NCI-H1105 treated with DMSO at 0.1 percent for 48 hours (cell line): Measurements from ENCODE around the gene ADAP1.
A peak's percentile ranks its signal among the peaks of the same experiment; 100 is the strongest.

Experiments
- DNase-seq: peaks from one replicate; lab custom pipeline; 2025; lab: John Stamatoyannopoulos, UW

Gene ADAP1

DNA sequence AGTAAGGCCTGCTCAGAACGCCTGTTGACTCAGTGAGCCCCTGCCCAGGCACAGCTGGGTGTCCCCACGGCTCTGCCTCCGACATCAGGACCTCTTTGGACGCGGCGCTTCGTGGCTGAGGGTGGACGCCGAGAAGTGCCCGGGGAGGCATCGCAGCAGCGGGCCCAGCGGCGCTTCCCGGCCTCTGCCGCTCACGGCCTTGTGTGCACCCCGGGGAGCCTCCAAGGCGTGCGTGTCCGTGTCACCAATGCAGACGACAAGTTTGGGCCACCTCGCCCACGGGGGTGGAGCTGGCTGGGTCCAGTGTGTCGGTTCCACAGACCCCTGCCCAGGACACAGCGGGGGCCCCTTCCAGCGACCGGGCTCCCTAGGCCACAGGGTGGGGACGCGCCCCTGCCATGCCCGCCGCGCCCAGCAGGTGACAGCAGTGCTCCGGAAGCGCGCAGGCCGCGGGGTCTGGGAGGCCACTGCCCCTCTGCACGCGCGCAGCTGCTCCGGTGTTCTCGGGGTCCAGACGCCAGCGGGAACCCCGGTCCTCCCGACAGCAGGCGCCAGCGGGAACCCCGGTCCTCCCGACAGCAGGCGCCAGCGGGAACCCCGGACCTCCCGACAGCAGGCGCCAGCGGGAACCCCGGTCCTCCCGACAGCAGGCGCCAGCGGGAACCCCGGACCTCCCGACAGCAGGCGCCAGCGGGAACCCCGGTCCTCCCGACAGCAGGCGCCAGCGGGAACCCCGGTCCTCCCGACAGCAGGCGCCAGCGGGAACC, 45.7 kb downstream of the ADAP1 start:
- DNase-seq, result peak; percentile 44

DNA sequence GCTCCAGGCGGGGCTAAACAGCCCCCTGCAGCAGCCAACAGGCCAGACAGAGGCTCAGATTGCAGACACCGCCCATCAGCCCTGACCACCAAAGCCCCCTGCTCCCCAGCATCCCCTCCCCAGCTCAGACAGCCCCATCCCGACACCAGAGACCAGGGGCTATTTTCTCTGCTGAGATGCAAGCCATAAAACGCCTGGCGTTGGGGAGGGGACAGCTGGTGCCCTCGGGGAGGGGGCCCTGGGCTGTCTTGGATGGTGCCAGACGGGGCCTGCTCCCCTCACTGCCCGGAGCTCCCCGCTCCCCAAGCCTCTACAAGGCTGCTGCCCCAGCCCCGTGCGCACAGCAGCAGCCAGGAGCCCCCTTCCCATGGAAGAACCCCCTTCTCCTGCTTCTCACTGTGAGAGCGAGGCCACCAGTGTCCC, 46.3 kb downstream of the ADAP1 start:
- DNase-seq, result no peak

DNA sequence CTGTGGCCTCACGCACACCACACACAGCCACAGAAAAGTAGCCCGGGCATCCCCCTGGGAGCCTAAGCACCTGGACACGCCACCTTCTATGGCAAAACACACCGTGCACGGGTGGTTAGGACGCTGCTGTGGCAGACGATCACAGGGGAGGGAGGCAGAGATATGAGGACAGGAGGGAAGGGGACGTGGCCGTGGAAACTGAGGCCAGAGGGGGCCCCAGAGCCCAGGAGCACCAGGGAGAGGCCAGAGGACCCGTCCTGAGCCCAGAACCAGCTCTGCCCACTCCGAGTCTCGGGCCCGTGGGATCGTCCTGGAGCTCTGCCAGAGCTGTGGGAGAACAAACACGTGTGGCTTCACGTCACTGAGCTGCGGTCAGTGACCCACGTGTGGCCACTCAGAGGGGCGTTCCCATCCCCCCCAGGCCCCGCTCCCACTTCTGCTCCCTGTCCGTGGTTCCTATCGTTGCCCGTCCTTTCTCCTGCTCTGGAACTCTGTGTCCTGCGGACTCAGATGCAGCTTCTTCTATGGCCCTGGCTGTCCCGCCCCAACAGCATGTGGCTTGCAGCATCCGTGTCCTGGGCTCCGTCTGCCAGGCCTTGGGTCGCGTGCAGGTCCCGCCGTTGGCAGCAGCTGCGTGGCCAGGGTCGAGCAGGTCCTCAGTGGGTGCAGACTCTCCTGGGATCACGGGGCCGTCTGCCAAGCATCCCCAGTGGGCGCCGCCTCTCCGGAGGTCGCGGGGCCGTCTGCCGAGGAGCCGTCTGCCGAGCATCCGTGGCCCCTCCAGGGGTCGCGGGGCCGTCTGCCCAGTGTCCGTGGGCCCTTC, 47.1 kb downstream of the ADAP1 start:
- no peak for DNase-seq

DNA sequence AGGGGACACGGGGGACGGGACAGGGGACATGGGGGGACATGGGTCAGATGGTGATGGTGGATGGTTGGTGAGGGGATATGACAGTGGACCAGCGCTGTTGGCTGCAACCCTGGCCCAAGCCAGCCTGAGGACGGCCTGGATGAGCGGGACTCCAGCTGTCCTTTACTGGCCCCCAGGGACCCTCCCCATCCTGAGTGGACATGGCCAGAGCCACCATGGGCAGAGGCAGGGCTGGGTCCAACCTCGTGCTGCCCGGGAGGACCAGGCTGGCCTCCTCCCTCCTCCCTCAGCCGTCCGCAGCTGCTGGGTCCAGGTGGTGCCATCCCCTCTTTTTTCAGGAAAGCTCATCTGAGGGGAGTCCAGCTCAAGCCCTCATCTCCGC, 47.7 kb downstream of the ADAP1 start:
- no peak for DNase-seq

GRCh38 chr7:904847-905246, 49.6 kb downstream of the ADAP1 start:
- DNase-seq, result no peak

DNA sequence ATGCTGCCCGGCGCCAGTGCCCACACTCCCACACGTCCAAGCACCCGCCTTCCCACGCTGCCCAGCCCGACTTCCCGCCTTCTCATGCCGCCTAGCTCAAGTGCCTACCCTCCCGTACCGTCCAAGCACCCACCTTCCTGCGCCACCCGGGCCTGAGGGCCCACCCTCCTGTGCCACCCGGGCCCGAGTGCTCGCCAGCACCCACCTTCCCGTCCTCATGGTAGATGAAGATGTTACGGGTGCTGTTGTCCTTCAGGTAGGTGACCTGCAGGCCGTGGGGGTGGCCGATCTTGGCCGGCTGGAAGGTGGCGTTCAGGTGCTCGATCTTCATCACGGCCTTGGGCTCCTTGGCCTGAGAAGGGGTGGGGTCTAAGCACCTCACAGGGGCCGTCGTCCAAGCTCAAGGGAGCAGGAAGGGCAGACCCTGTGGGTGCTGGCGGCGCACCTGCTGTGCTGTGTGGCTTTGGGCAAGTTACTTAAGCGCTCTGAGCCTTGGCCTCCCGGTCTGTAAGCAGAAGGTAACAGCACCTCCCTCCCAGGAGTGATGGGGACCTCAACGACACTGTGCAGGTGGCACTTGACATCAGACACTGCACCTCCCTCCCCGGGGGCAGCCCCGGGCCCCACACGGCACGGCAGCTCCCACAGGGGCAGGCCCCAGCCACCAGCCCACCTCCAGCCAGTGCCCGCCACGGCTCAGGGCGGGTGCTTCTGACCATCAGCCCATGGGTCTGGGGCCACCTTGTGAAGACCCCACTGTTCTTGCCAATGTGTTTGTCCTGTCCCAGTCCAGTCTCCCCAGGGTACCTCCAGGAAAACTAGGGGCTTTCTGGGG, 50.3 kb downstream of the ADAP1 start:
- no peak for DNase-seq

GRCh38 chr7:902996-903395, 51.5 kb downstream of the ADAP1 start:
- no peak for DNase-seq

GRCh38 chr7:901388-902154, 52.9 kb downstream of the ADAP1 start:
- DNase-seq, result peak; percentile 16

DNA sequence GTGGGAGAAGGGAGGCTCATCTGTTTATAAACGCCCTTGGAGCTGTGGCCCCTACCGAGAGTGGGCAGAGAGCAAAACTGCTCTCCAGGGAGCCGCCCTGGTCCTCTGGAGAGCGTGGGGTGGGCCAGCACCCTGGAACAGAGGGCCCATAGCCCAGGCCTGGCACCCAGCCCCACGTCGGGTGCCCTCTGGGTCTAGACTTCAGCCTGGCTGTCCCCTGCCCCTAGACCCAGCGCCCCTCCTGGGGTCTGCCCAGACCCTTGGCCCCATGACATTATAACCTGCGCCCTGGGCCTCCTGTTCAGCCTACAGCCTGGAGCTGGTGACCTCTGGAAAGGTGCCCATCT, 53.5 kb downstream of the ADAP1 start:
- DNase-seq, result no peak

- no peak for DNase-seq
Observed at GRCh38 chr7:900331-901040, 54.0 kb downstream of the ADAP1 start.

DNA sequence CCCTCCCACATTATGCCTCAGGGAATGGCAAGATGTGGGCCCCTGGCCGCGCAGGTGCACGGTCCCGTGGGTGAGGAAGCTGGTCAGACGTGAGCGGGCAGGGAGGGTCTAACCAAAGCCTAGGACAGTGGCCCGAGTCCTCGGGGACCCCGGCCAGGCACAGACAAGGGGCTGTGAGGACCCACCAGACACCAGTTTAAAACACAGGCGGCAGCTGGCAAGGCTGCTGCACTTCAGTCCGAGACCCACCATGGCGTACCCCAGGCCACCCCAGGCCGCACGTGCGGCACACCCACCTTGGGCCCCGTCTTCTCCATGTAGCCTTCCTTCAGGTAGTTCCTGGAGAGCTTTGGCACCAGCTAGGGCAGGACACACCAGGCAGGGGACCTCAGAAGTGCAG, 54.7 kb downstream of the ADAP1 start:
- no peak for DNase-seq

DNA sequence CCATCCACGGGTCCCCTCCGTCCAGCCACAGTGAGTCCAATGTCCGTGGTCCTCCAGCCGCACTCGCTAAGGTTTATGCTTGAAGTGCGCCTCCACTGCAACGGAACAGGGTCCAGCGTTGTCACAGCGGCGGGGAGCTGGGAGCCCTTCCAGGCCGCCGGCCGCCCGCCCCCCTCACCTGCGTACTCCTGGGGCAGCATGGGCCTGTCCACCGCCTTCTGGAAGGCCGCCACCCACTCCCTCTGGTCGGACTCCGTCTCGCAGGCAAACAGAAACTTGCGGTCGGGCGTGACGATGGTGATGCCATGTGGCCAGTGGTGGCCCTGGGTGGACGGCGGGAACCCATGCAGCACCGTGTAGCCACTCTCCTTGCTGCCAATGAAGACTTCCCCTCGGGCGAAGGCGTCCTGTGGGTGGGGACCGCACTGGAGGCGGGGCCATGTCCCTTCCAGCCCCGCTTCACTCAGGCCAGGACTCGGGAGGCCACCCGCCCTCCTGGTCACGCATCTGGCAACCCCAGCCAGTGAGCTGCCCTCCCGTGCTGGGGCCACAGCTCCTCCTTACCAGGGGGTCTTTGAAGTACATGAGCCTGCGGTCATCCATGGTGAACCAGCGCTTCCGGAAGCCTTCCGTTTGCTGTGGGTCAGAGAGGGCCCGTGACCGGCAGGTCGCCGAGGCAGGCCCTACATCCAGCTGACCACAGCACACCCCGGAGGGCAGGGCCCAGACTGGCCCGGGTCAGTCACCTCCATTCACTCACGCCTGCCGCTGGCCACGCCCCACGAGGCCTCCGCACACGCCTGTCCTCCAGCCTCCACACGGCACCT, 55.4 kb downstream of the ADAP1 start:
- no peak for DNase-seq

DNA sequence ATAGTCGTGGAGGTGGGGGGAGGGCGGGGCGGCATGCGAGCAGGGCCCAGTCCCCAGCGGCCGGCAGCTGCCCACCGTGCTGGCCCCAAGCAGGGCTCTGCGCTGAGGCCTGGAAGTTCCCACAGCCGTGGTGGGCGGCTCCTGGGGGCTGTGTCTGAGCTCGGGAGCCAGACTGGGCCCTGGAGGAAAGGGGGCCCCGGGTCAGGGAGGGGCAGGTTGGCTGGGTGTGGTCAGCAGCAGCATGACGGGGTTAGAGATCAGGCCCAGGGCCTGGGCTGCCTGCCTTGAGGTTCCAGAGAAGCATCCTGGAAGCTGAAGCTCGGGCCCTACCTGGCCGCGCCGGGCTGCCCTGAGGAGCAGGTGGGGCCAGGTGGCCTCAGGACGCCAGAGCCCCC, 56.0 kb downstream of the ADAP1 start:
- DNase-seq, result no peak

DNA sequence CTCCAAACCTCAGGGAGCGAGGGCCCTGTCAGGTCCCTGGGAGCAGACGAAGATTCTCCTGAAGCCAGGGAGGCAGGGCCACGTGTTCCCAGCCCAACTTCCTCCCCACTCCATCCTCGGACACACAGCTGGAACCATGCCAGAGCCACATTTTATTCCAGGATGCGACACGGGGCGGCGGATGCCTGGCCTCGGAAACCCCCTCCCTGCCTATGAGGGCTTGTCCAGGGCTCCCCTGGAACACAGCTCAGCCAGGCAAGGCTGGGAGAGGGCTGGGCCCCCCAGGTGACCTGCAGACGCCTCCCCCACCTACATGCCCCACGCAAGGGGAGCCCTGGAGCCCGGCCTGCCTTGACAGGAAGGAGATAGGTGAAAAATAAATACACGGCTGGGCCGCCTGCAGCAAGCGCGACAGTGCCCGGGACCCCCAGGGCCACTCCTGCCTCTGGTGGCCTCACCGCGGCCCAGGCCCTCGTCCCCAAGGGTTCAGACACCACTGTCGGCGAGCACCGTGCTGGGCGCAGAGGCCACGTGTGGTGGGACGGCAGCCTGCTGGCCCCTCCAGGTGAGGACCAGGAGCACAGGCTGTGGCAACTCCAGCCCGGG, 56.6 kb downstream of the ADAP1 start:
- DNase-seq, result peak; percentile 3

GRCh38 chr7:897086-897485, 57.4 kb downstream of the ADAP1 start:
- no peak for DNase-seq

DNA sequence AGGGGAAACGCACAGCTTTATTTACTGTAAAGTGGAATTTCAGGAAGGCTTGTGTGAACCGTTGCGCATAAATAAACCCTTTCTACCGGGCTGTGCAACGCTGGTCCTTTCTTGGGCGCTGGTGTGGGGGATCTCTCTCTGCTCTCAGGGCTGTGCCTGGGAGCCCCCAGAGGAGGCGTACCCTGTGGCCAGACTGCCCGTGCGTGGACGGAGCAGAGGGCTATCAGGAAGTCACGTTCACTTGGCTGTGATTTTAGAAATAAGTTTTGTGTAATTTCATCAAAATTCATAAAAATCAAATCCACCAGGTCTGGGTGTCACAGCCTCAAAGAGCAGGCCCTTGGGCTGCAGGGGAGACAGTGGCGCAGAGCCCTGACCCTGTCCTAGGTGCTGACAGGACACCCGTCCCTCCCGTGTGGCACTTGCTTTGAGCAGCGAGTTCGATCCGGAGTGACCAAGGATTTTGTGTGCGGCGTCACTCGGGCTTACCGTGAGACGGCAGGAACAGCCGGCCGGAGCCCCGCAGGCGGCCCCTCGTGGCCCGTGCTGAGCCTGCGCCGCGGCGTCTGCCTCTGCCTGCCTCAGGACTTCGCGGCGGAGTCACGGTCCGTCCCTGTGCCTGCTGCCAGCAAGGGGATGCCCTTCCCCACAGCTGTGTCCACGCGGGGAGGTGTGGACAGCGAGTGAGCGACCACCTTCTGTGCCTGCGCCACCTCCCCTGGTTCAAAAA, 58.0 kb downstream of the ADAP1 start:
- no peak for DNase-seq

- DNase-seq, result no peak
Observed at GRCh38 chr7:895451-896052, 58.9 kb downstream of the ADAP1 start.

DNA sequence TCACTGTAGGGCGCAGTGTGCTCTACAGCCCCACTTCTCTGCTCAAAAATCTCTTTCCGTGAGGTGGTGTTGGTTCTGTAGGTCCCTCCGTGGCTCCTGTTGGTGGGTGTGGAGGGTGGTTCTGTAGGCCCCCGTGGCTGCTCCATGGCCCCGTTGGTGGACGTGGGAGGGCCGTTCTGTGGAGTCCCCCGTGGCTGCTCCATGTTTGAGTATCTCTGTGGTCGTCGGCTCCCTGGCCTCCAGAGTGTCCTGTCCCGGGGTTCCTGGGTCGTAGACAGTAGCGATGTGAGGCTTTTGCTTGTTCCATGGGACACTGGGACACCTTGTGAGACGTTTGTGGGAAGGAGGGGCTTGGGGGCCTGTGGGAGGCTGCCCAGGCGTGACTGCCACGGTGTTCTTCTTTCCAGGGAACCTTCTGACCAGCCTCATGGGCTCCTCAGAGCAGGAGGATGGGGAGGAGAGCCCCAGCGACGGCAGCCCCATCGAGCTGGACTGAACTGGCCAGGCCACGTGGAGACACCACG, 59.5 kb downstream of the ADAP1 start:
- DNase-seq, result no peak
